Ramos (cell line): ENCODE measurements around the gene ANKS3.

Source experiments
- in situ Hi-C: fragments of 300-500 bp; cut with MboI; formaldehyde crosslinking; loops from one replicate; pipeline ENCODE4 v1.14.3; 2022; ENCODE audit warnings: low sequenced_read_pairs; ENCODE audit not compliant: unreplicated experiment

Gene ANKS3, protein sequence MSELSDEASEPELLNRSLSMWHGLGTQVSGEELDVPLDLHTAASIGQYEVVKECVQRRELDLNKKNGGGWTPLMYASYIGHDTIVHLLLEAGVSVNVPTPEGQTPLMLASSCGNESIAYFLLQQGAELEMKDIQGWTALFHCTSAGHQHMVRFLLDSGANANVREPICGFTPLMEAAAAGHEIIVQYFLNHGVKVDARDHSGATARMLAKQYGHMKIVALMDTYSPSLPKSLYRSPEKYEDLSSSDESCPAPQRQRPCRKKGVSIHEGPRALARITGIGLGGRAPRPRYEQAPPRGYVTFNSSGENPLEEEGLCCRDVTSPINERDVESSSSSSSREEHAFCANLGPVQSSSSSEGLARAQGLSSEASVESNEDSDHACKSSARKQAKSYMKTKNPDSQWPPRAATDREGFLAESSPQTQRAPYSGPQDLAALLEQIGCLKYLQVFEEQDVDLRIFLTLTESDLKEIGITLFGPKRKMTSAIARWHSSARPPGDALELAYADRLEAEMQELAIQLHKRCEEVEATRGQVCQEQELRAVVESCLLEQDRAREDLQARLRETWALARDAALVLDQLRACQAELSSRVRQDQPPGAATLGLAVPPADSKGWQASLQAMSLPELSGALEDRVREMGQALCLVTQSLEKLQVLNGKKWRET

DNA sequence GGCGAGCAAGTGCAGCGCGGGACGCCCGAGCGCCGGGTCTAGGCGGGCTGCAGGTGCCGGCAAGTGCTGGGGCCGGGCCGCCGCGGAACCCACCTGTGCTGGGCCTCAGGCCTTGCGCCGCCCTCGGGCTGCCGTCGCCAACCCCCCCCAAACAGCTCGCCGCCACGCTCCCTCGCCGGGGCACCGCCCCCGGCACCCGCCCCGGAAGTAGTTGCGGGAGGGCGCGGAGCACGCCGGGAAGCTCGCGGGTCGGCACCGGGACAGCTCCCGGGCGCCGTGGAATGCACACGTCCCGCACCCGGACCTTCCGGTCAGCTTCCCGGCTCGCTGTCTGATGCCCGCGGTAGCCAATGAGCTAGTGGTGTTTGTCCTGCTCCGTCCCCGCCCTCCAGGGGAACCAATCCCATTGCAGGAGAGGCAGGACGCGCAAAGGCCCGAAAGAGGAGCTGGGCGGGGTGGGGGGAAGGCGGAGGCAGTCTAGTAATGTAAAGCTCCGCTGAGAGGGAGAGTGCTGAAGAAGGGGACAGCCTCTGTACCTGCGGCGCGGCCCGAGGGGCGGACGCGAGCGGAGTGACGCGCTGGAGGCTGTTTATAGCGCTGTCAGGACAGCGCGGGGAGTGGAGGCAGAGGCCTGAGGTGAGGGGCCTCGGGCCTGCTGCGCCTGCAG is at the start of gene ANKS3, which contains the start of gene DNAAF8:
ANKS3 (minus strand) TSS at position 209 of the 667 bp plus-strand sequence. CDS start 4,122 bp downstream, outside the sequence.
DNAAF8 (plus strand) TSS at position 475 of the 667 bp plus-strand sequence. CDS start 1,978 bp downstream, outside the sequence.
- in situ Hi-C loops: no loop called here

DNA sequence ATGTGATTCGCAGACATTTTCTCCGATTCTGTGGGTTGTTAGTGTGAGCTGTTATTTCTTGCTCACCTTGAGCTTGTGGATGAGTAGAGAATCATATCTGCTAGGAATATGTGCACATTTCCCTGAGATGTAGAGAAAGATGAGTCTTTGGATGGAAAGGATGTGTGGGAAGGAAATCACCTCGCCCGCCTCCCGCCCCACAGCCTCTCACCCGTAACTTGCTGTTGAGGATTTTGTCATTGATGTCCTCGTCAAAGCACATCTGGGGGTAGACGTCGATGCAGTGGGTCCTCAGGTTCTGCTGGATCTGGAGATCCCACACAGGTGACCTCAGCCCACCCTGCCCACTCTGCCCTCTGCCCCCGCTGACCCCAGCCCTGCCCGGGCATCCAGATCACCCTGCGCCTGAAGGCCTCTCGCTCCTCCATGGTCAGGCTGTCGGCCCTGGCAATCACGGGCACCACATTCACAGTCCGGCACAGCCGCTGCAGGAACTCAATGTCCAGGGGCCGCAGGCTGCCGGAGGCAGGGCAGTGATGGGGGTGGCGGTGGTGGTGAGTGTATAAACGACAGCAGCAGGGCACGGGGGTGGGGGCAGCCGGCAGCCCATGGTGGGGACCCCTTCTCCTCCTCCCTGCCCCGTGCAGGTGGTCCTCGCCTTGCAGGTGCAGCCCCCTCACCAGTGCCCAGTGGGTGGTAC is 49.3 kb upstream of the ANKS3 start:
- in situ Hi-C loops: no loop called here

DNA sequence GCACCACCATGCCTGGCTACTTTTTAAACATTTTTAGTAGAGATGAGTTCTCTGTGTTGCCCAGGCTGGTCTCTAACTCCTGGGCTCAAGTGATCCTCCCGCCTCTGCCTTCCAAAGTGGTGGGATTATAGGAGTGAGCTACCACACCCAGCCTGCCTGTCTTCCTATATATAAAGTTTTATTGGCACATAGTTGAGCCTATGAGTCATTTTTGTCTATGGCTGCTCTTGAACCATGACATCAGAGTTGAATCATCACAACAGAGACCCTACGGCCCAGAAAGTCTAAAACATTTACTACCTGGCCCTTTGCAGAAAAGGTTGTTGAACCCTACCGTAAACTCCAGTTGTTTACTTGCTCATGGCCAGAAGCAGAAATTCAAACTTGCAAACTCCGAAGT is 46.2 kb upstream of the ANKS3 start:
- in situ Hi-C loops: no loop called here

DNA sequence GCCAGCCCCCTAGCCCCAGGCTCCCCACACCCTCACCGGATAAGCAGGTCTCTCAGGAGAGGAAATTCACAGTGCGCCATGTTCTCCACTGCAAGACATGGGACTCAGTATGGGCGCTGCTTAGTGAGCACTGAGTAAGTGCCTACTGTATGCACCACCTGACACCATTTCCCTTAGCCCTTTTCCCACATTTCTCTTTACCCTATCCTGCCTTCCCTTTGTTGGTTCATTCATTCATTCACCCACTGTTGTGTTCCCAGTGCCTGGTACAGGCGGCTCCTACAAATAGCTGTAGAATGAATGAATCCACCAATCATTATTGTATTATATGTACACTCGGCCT is 44.0 kb upstream of the ANKS3 start:
- in situ Hi-C loops: no loop called here

DNA sequence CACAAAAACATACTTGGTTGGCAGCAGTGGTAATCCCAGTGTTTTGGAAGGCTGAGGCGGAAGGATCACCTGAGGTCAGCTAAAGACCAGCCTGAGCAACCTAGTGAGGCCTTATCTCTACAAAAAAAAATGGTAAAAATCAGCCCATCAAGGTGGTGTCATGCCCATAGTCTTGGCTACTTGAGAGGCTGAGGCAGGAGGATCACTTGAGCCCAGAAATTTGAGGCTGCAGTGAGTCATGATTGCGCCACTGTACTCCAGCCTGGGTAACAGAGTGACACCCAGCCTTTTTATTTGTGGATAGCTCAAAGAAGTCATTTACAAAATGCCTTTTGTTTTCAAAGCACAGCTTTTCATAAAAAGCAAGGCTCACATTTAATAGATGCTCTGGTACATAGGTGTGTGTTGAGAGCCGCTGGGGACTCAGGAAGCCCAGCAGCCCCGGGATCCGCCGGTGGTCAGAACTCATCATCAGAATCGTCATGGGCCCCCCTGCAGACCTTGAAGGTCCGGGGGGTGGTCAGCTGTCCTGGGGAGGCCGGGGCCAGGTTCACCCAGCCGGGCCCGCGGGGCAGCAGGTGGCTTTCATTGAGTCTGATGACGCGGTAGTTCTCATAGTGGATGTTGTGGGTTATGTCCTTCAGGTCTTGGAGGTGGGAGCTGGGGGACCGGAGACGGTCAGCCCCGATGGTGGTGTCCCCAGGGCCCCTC is 43.4 kb upstream of the ANKS3 start:
- in situ Hi-C loops: no loop called here

DNA sequence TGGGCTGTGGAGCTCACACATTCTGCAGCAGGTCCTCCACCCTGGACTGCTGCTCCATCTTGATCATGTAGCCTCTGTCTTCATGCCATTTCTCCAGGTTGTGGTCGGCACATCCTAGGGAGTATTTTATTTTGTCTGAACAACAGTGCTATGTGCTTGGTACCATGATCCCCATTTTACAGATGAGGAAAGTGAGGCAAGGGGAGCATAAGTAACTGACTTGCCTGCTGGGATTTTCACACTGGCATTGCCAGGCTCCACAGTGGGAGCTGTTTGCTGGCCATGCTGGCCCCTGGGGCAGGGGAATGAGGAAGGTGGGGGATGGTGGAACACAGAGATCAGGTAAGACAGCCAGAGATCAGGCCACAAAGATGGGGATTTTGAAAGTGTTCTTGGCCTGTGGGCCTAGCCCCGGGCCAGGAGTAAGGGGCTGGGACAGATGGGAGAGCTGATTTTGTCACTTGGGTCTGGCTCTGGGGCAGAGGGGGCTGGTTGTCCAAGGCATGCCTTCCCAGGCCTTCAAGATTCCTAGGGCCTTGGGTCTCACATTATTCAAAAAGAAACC is 42.2 kb upstream of the ANKS3 start:
- in situ Hi-C loops: no loop called here

DNA sequence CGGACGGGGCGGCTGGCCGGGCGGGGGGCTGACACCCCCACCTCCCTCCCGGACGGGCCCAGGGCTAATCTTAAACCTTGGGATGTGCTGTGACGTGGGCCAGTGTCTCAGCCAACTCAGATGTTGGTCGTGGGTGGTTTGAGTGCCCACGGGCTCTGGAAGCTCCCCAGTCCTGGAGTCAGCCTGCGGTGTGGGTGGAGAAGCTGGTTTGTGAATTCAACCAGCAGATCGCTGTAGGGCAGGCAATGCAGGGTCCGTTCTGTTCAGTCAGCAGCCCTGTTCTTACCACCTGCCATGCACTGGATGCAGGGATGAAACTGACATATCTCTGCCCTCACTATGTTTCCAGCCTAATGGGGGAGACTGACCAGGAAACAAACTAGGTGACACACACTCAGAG is 40.9 kb upstream of the ANKS3 start:
- in situ Hi-C loops: no loop called here

DNA sequence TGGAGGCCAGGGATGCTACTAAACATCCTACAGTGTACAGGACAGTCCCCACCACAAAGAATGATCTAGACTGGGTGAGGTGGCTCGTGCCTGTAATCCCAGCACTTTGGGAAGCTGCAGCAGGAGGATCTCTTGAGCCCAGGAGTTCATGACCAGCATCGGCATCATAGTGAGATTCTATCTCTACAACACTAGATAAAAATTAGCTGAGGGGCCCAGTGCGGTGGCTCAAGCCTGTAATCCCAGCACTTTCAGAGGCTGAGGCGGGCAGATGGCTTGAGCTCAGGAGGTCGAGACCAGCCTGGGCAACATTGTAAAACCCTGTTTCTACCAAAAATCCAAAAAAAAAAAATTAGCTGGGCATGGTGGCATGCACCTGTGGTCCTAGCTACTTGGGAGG is 38.3 kb upstream of the ANKS3 start:
- in situ Hi-C loops: no loop called here

DNA sequence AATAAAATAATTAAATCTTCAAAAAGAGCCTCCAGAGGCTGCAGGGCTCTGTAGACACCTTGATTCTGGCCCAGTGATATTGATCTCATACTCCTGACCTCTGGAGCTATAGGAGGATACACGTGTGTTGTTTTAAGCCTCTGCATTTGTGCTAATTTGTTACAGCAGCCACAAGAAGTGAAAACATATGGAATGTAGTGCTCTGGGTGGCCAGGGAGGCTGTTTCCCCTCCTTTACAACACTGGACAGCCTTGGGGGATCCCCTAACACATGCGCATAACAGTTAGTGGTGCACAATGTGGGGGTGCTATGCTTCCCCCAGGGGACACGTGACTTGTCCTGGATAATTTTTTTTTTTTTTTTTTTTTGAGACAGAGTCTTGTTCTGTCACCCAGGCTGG is 37.6 kb upstream of the ANKS3 start:
- in situ Hi-C loops: no loop called here

DNA sequence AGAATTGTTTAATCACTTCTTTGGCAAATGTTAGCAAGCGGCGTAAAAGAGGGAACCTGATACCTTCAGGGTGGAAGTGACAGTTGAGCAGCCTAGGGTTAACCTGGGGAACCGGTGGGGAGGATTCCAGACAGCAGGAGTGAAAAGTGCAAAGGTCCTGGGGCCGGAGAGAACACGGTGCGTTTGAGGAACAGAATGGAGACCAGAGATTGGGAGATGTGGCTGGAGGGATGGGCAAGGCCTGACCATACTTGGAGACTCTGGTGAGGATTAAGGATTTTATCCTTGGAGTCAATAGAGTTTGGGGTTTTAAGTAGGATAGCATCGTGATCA is 35.2 kb upstream of the ANKS3 start:
- in situ Hi-C loops: no loop called here

DNA sequence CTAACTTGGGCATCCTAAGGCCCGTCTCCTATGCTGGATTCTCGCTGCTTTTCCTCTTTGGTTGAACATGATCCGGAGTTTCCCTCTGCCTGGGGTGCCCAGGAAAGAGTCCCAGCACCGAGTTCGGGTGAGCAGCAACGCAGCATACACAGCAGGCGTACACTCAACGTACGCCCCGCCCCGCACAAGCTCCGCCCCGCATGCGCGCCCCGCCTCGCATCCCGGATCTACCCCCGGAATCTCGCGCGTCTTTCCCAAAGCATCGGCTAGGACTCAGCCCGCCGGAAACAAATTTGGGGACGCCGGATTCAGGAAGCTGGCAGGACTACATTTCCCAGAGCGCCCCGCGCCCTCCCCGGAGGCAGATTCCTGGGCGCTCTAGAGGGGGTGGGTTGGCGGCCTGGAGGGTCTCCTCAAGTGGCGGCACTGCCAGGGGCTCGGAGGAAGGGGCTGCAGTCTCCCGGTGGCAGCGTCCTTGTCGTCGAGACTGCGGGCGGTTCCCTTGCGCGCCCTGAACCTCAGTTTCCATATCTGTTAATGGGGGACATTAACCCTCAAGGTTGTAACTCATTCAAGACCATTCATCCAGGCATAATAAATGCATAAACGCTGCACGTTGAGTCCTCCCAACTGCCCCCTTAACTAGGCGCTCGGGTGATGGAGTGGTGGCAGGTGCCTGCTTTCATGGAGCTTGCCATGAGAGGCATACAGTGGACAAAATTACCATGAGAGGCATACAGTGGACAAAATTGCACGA is 34.7 kb upstream of the ANKS3 start:
- in situ Hi-C loops: no loop called here

DNA sequence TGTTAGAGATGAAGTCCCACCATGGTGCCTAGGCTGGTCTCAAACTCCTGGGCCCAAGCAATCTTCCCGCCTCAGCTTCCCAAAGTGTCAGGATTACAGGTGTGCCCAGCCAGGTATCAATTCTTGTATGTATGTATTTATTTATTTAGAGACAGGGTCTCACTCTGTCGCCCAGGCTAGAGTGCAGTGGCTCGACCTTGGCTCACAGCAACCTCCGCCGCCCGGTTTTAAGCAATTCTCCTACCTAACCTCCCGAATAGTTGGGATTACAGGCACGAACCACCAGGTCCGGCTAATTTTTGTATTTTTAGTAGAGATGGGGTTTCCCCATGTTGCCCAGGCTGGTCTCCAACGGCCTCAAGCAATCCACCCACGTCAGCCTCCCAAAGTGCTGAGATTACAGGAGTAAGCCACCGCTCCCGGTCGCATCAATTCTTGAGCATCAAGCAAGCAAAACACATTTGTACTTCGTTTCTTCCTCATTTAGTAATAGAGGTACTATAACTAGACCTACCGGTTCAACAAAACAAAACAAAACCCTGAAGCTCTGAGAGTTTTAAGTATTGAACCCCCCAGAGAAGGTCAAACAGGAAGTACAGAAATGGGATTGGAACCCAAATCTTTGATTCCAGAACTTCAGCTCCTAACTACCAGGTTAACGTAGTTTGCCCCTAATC is 33.9 kb upstream of the ANKS3 start:
- in situ Hi-C loops: no loop called here

DNA sequence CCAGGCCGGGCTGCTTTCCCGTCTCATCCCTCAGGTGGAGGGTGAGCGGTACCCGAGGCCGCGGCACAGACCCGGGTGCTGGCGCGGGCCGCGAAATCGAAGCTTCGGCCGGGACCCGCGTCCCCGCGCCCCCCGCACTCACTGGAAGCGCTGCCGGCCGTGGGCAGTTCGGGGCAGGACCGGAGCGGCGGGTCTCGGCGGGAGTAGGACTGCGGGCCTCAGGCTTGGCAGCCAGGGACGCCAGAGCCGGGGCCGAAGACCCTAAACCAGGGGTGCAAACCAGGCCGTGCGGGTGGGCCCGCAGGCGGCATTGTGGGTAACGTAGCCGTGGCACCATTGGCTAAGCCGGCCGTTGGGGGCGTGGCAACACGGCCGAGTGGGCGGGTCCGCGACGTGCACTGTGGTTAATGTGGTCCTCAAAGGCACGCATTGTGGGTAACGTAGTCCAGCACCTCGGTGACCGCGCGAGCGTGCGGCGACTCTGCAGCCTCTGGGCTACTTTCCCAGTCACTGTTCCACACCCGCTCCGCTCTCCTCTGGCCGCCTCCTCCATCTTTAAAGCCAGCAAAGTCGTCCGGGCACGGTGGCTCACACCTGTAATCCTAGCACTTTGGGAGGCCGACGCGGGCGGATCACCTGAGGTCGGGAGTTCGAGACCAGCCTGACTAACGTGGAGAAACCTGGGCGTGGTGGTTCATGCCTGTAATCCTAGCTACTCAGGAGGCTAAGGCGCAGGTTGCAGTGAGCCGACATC is 33.0 kb upstream of the ANKS3 start, which contains the start of gene ZNF500:
ZNF500 (minus strand) TSS at position 288 of the 754 bp plus-strand sequence. CDS start 1,184 bp downstream, outside the sequence.
- in situ Hi-C loops: no loop called here

DNA sequence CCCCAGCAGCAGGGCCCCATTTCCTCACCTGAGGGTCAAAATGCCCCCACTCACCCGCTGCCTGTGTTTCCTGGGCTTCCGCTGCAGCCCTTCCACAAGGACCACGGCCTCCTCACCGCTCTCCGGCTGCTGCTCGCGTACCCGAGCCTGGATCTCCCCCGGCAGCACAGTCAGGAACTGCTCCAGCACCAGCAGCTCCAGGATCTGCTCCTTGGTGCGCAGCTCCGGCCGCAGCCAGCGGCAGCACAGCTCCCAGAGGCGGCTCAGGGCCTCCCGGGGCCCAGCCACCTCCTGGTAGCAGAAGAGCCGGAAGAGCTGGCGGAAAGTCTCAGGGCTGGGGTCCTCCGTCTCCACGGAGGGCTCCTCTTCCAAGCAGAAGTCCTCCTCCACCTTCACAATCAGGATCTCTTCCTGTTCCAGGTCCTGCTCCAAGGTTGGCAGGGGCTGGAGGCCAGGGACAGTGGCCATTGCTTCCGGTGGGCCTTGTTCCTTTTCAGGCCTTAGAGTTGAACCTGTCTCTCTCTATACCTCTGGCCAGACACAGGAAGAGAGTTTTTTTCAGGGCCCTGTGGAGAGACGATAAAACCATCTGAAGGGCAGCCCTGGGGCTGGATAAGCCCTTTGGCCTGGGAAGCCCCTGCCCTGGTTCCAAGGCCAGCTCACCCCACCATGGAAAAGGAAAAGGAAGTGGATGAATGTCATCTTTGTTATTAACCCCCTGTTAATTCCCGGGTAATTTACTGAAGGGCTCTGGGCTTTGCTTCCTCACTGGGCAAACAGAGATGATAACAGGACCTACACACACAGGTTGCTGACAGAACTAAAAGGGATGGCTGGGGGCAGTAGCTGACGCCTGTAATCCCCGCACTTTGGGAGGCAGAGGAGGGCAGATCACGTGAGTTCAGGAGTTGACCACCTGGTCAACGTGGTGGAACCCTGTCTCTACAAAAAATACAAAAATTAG is 31.7 kb upstream of the ANKS3 start:
- in situ Hi-C loops: no loop called here

DNA sequence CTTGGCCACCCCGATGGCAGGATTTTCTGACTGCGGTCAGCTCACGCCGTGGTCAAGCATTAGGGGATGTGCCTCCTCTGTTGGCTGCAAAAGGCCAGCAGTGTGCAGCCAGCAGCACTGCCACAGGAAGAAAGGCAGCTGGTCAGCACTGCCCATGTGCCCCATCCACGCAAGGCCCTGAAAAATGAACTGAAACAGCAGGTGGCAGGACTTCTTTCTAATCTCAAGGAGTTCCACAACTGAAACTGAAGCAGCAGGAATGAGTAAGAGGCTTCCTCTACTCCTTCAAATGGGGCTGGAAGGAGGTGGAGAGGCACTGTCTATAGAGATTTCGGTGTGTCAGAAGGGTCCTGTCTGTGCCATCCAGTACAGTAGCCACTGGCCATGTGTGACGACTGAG is 29.7 kb upstream of the ANKS3 start:
- in situ Hi-C loops: no loop called here

DNA sequence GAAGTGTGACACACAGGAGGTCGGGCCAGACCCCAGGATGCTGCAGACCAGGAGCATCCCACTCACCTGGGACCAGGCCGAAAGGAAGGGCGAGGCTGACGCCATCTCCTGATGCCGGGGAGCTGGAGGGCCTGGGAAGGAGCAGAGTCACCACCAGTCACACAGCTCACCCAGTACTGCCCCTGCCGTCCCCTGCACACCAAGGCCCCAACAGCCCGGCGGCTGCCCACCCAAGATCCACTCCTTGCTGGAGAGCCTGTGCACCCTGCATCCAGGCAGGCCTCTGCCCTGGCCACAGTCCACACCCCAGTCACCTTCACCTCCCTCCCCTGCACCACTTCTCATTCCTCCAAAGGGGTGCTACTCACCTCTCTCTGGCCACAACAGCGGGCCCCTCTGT is 28.1 kb upstream of the ANKS3 start:
- in situ Hi-C loops: no loop called here
